HCT116 (cell line): ENCODE data around the gene TMTC2. TPM values are rescaled to one million over a fixed set of nuclear protein-coding genes. Genes with fewer than 3 reads are reported as not detected.

ENCODE experiments used
- ATAC-seq: fragments of 200-7000 bp; cut with Tn5 transposase; 2 replicates; pipeline ENCODE4 v1.9.1; 2020; ENCODE audit warnings: mild to moderate bottlenecking, moderate library complexity
- BruUV-seq: library from RNA; stranded (reverse); fragments of 400-500 nt; replicated peaks from 2 replicates; lab custom pipeline; 2021; lab: Mats Ljungman, UMichigan
- CTCF ChIA-PET: fragments of 300-600 bp; sonication (Branson Sonifier 250); formaldehyde crosslinking; loops from one replicate; lab custom pipeline; 2021; ENCODE audit warnings: antibody characterized with exemption; lab: Charles Lee
- POLR2A ChIA-PET: fragments of 300-600, 350-600 bp; sonication (Branson Sonifier 250); formaldehyde crosslinking; loops from one replicate; lab custom pipeline; 2021; ENCODE audit warnings: antibody characterized with exemption; lab: Charles Lee
- RAD21 ChIA-PET, 2 experiments: fragments of 300-600 bp; sonication (Branson Sonifier 250); formaldehyde crosslinking; loops; one replicate each; lab custom pipeline; 2023; ENCODE audit warnings: low total read pairs in 2 of 2; ENCODE audit not compliant: uncharacterized antibody in 2 of 2, unreplicated experiment in 2 of 2, low non-redundant PET in 1 of 2; lab: Charles Lee
- DNase-seq: peaks from one replicate; pipeline ENCODE4 v3.0.0-alpha.2; 2010; ENCODE audit warnings: low read depth, low spot score
- H2AFZ ChIP-seq: fragments of 200-600 bp; shearing (Covaris generic), sonication (generic); 2 replicates; pipeline ENCODE4 v1.6.1; 2017; ENCODE audit warnings: low read depth, mixed run types, mixed read lengths, antibody characterized with exemption, low read length; ENCODE audit not compliant: poor library complexity, severe bottlenecking
- H3K27ac ChIP-seq: 2 replicates; pipeline ENCODE4 v1.5.1; 2012; ENCODE audit warnings: low read depth, low read length
- H3K27me3 ChIP-seq: fragments of 200-600 bp; sonication (generic); 2 replicates; pipeline ENCODE4 v1.6.1; 2016; ENCODE audit warnings: mixed run types, low read length, mixed read lengths; ENCODE audit not compliant: insufficient read depth
- H3K36me3 ChIP-seq, 2 experiments: fragments of 200-500 bp in 1 of 2; fragments of 200-600 bp in 1 of 2; sonication (Bioruptor generic) in 1 of 2; sonication (generic) in 1 of 2; 2 replicates each; pipeline versions ENCODE4 v1.5.1 to v1.6.1; 2014 to 2016; ENCODE audit warnings: low read length in 2 of 2, inconsistent platforms in 1 of 2, mixed read lengths in 1 of 2, mixed run types in 1 of 2; ENCODE audit not compliant: insufficient read depth in 2 of 2, control insufficient read depth in 1 of 2
- H3K4me1 ChIP-seq, 2 experiments: fragments of 200-600 bp in 1 of 2; sonication (generic) in 1 of 2; 2 replicates each; pipeline versions ENCODE4 v1.5.1 to v1.6.1; 2012 to 2017; ENCODE audit warnings: low read length in 2 of 2, inconsistent platforms in 1 of 2, mild to moderate bottlenecking in 1 of 2, mixed read lengths in 1 of 2, mixed run types in 1 of 2, moderate library complexity in 1 of 2; ENCODE audit not compliant: insufficient read depth in 2 of 2, control insufficient read depth in 1 of 2
- H3K4me2 ChIP-seq: fragments of 200-600 bp; sonication (generic); 2 replicates; pipeline ENCODE4 v1.6.1; 2017; ENCODE audit warnings: mixed run types, low read length, mixed read lengths
- H3K4me3 ChIP-seq, 2 experiments: fragments of 200-600 bp in 1 of 2; sonication (generic) in 1 of 2; replicated peaks in 1 of 2; 2 replicates each; pipeline ENCODE4 v1.5.1; 2011 to 2016; ENCODE audit warnings: low read length in 2 of 2, control low read depth in 1 of 2, low read depth in 1 of 2, mild to moderate bottlenecking in 1 of 2, mixed read lengths in 1 of 2, mixed run types in 1 of 2
- H3K79me2 ChIP-seq: fragments of 200-600 bp; sonication (generic); 2 replicates; pipeline ENCODE4 v1.6.1; 2017; ENCODE audit warnings: mild to moderate bottlenecking, mixed run types, low read length, moderate library complexity, mixed read lengths; ENCODE audit not compliant: insufficient read depth
- H3K9ac ChIP-seq: fragments of 200-600 bp; sonication (generic); 2 replicates; pipeline ENCODE4 v1.6.1; 2016; ENCODE audit warnings: low read length, mixed read lengths
- H3K9me2 ChIP-seq: fragments of 200-600 bp; sonication (generic), shearing (Covaris generic); 2 replicates; pipeline ENCODE4 v1.6.1; 2017; ENCODE audit warnings: mixed run types, mild to moderate bottlenecking, moderate library complexity; ENCODE audit not compliant: insufficient read depth
- H3K9me3 ChIP-seq, 2 experiments: fragments of 200-500 bp in 1 of 2; fragments of 200-600 bp in 1 of 2; sonication (Bioruptor generic) in 1 of 2; sonication (generic) in 1 of 2; 2 replicates each; pipeline ENCODE4 v1.6.1; 2014 to 2017; ENCODE audit warnings: low read length in 2 of 2, mixed read lengths in 2 of 2, inconsistent platforms in 1 of 2, low read depth in 1 of 2, mild to moderate bottlenecking in 1 of 2, mixed run types in 1 of 2, moderate library complexity in 1 of 2; ENCODE audit not compliant: control insufficient read depth in 1 of 2, insufficient read depth in 1 of 2
- H4K20me1 ChIP-seq: fragments of 200-600 bp; sonication (generic), shearing (Covaris generic); 2 replicates; pipeline ENCODE4 v1.6.1; 2017; ENCODE audit warnings: mixed run types, mild to moderate bottlenecking, moderate library complexity; ENCODE audit not compliant: insufficient read depth
- ATF3 ChIP-seq: IDR thresholded peaks from 2 replicates; pipeline ENCODE4 v1.6.1; 2012
- CBX3 ChIP-seq: IDR thresholded peaks from 2 replicates; pipeline ENCODE4 v1.6.1; 2012; ENCODE audit warnings: low read depth
- CEBPB ChIP-seq: IDR thresholded peaks from 2 replicates; pipeline ENCODE4 v1.6.1; 2012; ENCODE audit warnings: low read depth
- CTCF ChIP-seq, 3 experiments: fragments of 200-600 bp in 1 of 3; sonication (generic) in 1 of 3; IDR thresholded peaks in 2 of 3; conservative IDR thresholded peaks in 1 of 3; 2 replicates each; pipeline ENCODE4 v1.5.1; 2012 to 2017; ENCODE audit warnings: low read depth in 2 of 3, low read length in 2 of 3, antibody characterized with exemption in 1 of 3, borderline replicate concordance in 1 of 3, control low read depth in 1 of 3, mild to moderate bottlenecking in 1 of 3, mixed read lengths in 1 of 3, mixed run types in 1 of 3, moderate library complexity in 1 of 3; ENCODE audit not compliant: insufficient read depth in 1 of 3
- EGR1 ChIP-seq: IDR thresholded peaks from 2 replicates; pipeline ENCODE4 v1.6.1; 2012; ENCODE audit warnings: low read depth
- ELF1 ChIP-seq: IDR thresholded peaks from 2 replicates; pipeline ENCODE4 v1.6.1; 2012; ENCODE audit warnings: low read depth, borderline replicate concordance
- EZH2 ChIP-seq: fragments of 200-600 bp; sonication (generic); IDR thresholded peaks from 2 replicates; pipeline ENCODE4 v1.6.1; 2017; ENCODE audit warnings: antibody characterized with exemption, mixed run types
- EZH2phosphoT487 ChIP-seq: fragments of 200-600 bp; IDR thresholded peaks from 2 replicates; pipeline ENCODE4 v1.6.1; 2018; ENCODE audit warnings: antibody characterized with exemption, borderline replicate concordance
- JUND ChIP-seq: IDR thresholded peaks from 2 replicates; pipeline ENCODE4 v1.6.1; 2012
- MAX ChIP-seq: IDR thresholded peaks from 2 replicates; pipeline ENCODE4 v1.6.1; 2012
- RAD21 ChIP-seq: IDR thresholded peaks from 2 replicates; pipeline ENCODE4 v1.6.1; 2012; ENCODE audit warnings: low read depth, mild to moderate bottlenecking
- SP1 ChIP-seq: IDR thresholded peaks from 2 replicates; pipeline ENCODE4 v1.6.1; 2012; ENCODE audit warnings: low read depth
- ZFX ChIP-seq: fragments of 450-650 bp; IDR thresholded peaks from 2 replicates; pipeline ENCODE4 v1.6.1; 2017
- ZNF274 ChIP-seq: fragments of 200-500 bp; sonication (Bioruptor generic); IDR thresholded peaks from 2 replicates; pipeline ENCODE4 v1.6.1; 2014; ENCODE audit warnings: mild to moderate bottlenecking, low read depth, low read length, inconsistent platforms
- intact Hi-C: fragments of 100-400 bp; cut with micrococcal nuclease; formaldehyde crosslinking; loops from 2 replicates; pipeline ENCODE4 v1.10.0; 2022
- total RNA-seq: library from RNA; stranded (reverse); gene quantifications from one replicate; pipeline ENCODE4 v1.2.1, GENCODE V29; 2021; ENCODE audit not compliant: unreplicated experiment

TMTC2 gene
- total RNA-seq, 1 experiment from 2014 or later: 11.5 TPM

- Histone ChIP-seq H3K4me2 (no peak overlapping the region), H4K20me1 (no peaks in the 10 kb centered on the region), H3K9ac (no peak overlapping the region), H2AFZ (no peak overlapping the region), H3K36me3 (no peaks in the 10 kb centered on the region), H3K4me3 (no peak overlapping the region), H3K27me3 (no peaks in the 10 kb centered on the region), H3K9me3 (no peaks in the 10 kb centered on the region), H3K4me1 (no peaks in the 10 kb centered on the region), H3K9me2 (no peaks in the 10 kb centered on the region), H3K27ac (no peak overlapping the region), H3K79me2 (no peaks in the 10 kb centered on the region)
- DNase-seq (no peak), ATAC-seq (no peak)
- no peak for TF ChIP-seq CEBPB
- TF ChIP-seq EZH2phosphoT487: no peak
- no peak for TF ChIP-seq EGR1
- no peak for TF ChIP-seq JUND
- no peak for TF ChIP-seq ZNF274
- no peak for TF ChIP-seq ZFX
- no peak for TF ChIP-seq CTCF (IDR thresholded peaks at IDR 0.05 in 2 of 3, conservative IDR thresholded peaks at IDR 0.05 in 1 of 3; ENCODE audit: borderline replicate concordance in 1 of 3, insufficient read depth in 1 of 3, low read depth in 2 of 3, low read length in 2 of 3)
- no peak for TF ChIP-seq SP1
- TF ChIP-seq EZH2: no peak
- no peak for TF ChIP-seq ATF3
- no peak for TF ChIP-seq RAD21
- no peak for TF ChIP-seq ELF1
- TF ChIP-seq MAX: no peak
- no peak for TF ChIP-seq CBX3
- BruUV-seq: no TSS peak
- ChIA-PET CTCF (no interaction called here), POLR2A (no interaction called here), RAD21 (no interaction called here)
- intact Hi-C loops: no loop called here
These were observed 36.4 kb downstream of the TMTC2 start for GRCh38 chr12:82723093-82723492.
